Suppressor macrophage (primary cell): ENCODE results near the gene RAB40AL.
"Not testable (repeated sequence)": the region's sequence is repeated elsewhere in the genome, so short reads cannot be mapped to it uniquely, and the experiment has no call there.

ENCODE experiments used
- DNase-seq, 4 experiments: peaks; one replicate each; pipeline ENCODE4 v3.0.0-alpha.2; 2020 to 2022
- total RNA-seq, 17 experiments: gene quantifications; one replicate each; lab custom pipeline; 2026; ENCODE audit warnings: mixed read lengths in 6 of 17, inconsistent platforms in 3 of 17; lab: John Stamatoyannopoulos, UW

RAB40AL gene
- total RNA-seq: 0 to 0.22 (median 0.05) reads per million in 17 experiments

- not testable (repeated sequence) for DNase-seq
These were observed at the start of gene RAB40AL for GRCh38 chrX:102936972-102937371. RAB40AL (plus strand) TSS chrX:102937272; CDS start chrX:102937319, 47 bp downstream.

GRCh38 chrX:102887687-102888086 lies 49.4 kb upstream of the RAB40AL start:
- DNase-seq: no peak

GRCh38 chrX:102892103-102892502 lies 45.0 kb upstream of the RAB40AL start:
- DNase-seq: no peak

GRCh38 chrX:102899940-102900916 lies 36.8 kb upstream of the RAB40AL start:
- DNase-seq: peak; percentile 62 to 77 (median 68)

- DNase-seq: no peak
These were observed 34.7 kb upstream of the RAB40AL start for GRCh38 chrX:102902355-102902754.

GRCh38 chrX:102930990-102931756 lies 5.9 kb upstream of the RAB40AL start:
- DNase-seq: no peak

- DNase-seq: peak; percentile 45 to 54 (median 49)
These were observed 2.4 kb upstream of the RAB40AL start for GRCh38 chrX:102934624-102935023.

GRCh38 chrX:102950908-102951866 lies 14.1 kb downstream of the RAB40AL start:
- peak; percentile 48 to 70 (median 63) for DNase-seq

GRCh38 chrX:102957751-102958150 lies 20.7 kb downstream of the RAB40AL start:
- DNase-seq: no peak

- DNase-seq: no peak
These were observed 21.7 kb downstream of the RAB40AL start for GRCh38 chrX:102958794-102959193.

- no peak for DNase-seq
These were observed 22.4 kb downstream of the RAB40AL start for GRCh38 chrX:102959471-102959870.

GRCh38 chrX:102963955-102964354 lies 26.9 kb downstream of the RAB40AL start:
- no peak for DNase-seq

GRCh38 chrX:102964940-102965339 lies 27.9 kb downstream of the RAB40AL start:
- DNase-seq: no peak

GRCh38 chrX:102966701-102967100 lies 29.6 kb downstream of the RAB40AL start:
- no peak for DNase-seq

GRCh38 chrX:102968216-102968615 lies 31.1 kb downstream of the RAB40AL start:
- DNase-seq: no peak

- DNase-seq: not testable (repeated sequence)
These were observed 34.5 kb downstream of the RAB40AL start for GRCh38 chrX:102971536-102971935.

GRCh38 chrX:102975016-102975415 lies 37.9 kb downstream of the RAB40AL start:
- DNase-seq: no peak

GRCh38 chrX:102976286-102976685 lies 39.2 kb downstream of the RAB40AL start:
- peak; percentile 14 to 82 (median 56) for DNase-seq

GRCh38 chrX:102976793-102977495 lies 39.9 kb downstream of the RAB40AL start:
- peak in 2 of 4 experiments; percentile 21 to 26 for DNase-seq

- DNase-seq: no peak
These were observed 41.5 kb downstream of the RAB40AL start for GRCh38 chrX:102978594-102978993.

- DNase-seq: no peak
These were observed 42.5 kb downstream of the RAB40AL start for GRCh38 chrX:102979536-102979935.
